T-helper 2 cell treated with Interferon-gamma antibody and Interleukin-4, amounts not matched to agents 5 μg/mL and 100 μg/mL, for 36 hours (primary cell): ENCODE results near the gene GPC5.

ENCODE experiments used
- DNase-seq: peaks from one replicate; pipeline ENCODE4 v3.0.0; 2021; ENCODE audit warnings: low spot score
- H3K27ac Mint-ChIP-seq: one replicate; pipeline ENCODE4 v1.8.0; 2021; ENCODE audit warnings: mild to moderate bottlenecking, mixed read lengths
- H3K27me3 Mint-ChIP-seq: one replicate; pipeline ENCODE4 v1.8.0; 2021; ENCODE audit warnings: low read depth, mixed read lengths
- H3K36me3 Mint-ChIP-seq: one replicate; pipeline ENCODE4 v1.8.0; 2021; ENCODE audit warnings: low read depth, mixed read lengths
- H3K4me1 Mint-ChIP-seq: one replicate; pipeline ENCODE4 v1.8.0; 2021; ENCODE audit warnings: low read depth, mixed read lengths
- H3K4me3 Mint-ChIP-seq: one replicate; pipeline ENCODE4 v1.8.0; 2022; ENCODE audit warnings: mild to moderate bottlenecking, moderate library complexity, mixed read lengths
- H3K9me3 Mint-ChIP-seq: one replicate; pipeline ENCODE4 v1.8.0; 2021; ENCODE audit warnings: mixed read lengths

GPC5 gene

DNA sequence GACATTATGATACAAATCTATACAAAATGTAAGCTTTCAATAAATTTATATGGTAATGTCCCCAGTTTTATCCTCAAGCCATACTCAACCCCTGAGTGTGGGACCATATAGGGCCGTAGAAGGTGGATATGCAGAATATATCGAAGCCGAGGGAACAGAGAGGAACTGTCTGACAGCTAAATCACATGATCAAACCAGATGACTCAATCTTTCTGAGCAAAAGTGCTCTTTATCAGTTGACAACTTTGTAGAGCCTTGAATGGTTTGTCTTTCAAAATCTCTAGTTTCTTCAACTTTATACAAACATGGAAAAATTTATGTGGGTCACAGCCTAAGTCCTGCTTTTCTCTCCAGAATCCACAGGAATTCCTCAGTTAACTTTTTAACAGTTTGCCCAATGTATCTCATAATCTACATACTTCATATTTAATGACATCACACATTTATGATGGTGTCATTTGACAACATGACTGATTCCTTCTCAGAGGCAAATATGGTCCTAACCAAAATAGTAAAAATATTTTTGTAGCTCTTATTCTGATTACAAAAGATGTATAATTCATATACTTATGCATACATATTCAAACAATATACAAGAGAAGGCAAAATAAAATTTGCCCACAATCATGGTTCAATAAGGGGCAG is 1155.2 kb downstream of the GPC5 start:
- no peak overlapping the region for H3K27ac Mint-ChIP-seq
- H3K9me3 Mint-ChIP-seq: no peaks in the 10 kb centered on the region
- H3K4me3 Mint-ChIP-seq: no peak overlapping the region
- no peaks in the 10 kb centered on the region for H3K36me3 Mint-ChIP-seq
- no peaks in the 10 kb centered on the region for H3K27me3 Mint-ChIP-seq
- H3K4me1 Mint-ChIP-seq: no peaks in the 10 kb centered on the region
- DNase-seq: no peak

DNA sequence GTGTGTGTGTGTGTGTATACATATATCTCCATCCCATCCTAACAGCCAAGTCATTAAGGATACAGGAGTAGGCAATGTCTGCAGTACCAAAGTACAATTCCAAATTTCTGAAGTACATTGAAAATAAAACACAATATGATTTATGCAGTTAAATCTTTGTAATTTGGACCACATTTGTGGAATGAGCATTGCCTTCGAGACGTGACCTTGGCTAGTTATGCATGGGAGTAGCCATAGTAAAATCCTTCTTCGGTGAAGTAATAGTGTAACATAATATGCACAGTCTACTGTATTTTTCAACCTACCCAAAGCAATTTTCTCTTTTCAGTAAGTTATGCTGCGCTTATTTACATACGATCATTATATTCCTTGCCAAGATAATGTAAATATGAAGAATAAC is 1162.5 kb downstream of the GPC5 start:
- Mint-ChIP-seq H3K4me3 (no peak overlapping the region), H3K9me3 (no peaks in the 10 kb centered on the region), H3K27ac (no peak overlapping the region), H3K36me3 (no peaks in the 10 kb centered on the region), H3K4me1 (no peaks in the 10 kb centered on the region), H3K27me3 (no peaks in the 10 kb centered on the region)
- DNase-seq: no peak

DNA sequence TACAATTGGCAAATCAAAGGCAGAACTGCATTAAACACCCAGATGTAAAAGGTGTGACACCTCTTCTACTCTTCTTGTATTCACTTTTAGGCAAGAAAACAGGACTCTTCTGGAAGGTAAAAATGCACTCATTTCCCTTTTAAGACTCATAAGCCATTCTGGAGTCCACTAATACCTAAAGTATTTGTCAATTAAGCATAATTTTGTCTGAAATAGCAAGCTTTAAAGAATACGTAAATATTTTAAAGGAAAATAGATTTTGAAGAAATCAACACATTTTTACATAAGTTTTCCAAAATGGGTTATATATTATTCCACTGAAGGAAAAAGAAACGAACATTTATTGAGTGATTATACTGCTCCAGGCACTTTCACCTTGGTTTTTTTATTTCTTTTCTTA is 1166.5 kb downstream of the GPC5 start:
- H3K27me3 Mint-ChIP-seq: no peaks in the 10 kb centered on the region
- H3K27ac Mint-ChIP-seq: no peak overlapping the region
- no peak overlapping the region for H3K4me3 Mint-ChIP-seq
- no peaks in the 10 kb centered on the region for H3K36me3 Mint-ChIP-seq
- DNase-seq: no peak
- H3K4me1 Mint-ChIP-seq: no peaks in the 10 kb centered on the region
- peaks cover 5% of the 10 kb centered on the region for H3K9me3 Mint-ChIP-seq

DNA sequence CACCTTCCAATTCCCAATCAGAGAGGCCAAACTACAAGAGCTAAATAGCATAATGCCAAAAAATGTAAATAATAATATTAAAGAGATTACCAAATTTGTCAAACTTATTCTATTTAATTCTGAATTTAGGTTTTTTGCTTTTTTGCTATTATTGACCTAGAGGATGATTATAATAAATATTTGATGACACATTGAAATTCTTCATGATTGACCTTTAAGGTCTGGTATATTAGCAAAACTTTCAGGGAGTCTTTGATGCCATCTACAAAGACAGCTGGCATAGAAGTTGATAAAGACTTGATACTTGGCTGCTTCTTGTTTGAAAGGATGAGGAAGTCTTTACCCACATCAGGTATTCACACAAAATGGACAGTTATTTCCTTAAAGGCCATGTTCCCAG is 1168.3 kb downstream of the GPC5 start:
- Mint-ChIP-seq H3K9me3 (peaks cover 5% of the 10 kb centered on the region), H3K4me1 (no peaks in the 10 kb centered on the region), H3K27ac (no peak overlapping the region), H3K4me3 (no peak overlapping the region), H3K27me3 (no peaks in the 10 kb centered on the region), H3K36me3 (no peaks in the 10 kb centered on the region)
- no peak for DNase-seq

DNA sequence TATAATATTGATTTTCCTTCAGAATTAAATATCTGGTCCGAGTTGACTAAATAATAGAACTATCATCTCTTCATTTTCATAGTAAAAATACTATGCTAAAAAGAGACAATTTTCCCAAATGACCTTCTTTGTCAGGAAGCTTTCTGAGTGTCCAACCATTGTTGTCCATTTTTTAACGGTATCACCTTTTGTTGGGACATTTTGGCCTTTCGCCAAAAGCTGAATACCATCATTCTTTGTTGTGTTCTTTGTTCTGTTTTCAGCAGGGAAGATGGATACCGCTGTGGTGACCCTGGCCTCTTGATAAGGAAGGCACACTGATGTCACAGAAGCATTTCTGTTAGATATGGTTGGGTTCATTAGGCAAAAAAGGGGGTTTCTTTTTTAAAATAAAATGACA is 1173.8 kb downstream of the GPC5 start:
- DNase-seq: no peak
- H3K27ac Mint-ChIP-seq: no peak overlapping the region
- peaks cover 10% of the 10 kb centered on the region for H3K9me3 Mint-ChIP-seq
- no peak overlapping the region for H3K4me3 Mint-ChIP-seq
- no peaks in the 10 kb centered on the region for H3K27me3 Mint-ChIP-seq
- H3K4me1 Mint-ChIP-seq: no peaks in the 10 kb centered on the region
- H3K36me3 Mint-ChIP-seq: no peaks in the 10 kb centered on the region

DNA sequence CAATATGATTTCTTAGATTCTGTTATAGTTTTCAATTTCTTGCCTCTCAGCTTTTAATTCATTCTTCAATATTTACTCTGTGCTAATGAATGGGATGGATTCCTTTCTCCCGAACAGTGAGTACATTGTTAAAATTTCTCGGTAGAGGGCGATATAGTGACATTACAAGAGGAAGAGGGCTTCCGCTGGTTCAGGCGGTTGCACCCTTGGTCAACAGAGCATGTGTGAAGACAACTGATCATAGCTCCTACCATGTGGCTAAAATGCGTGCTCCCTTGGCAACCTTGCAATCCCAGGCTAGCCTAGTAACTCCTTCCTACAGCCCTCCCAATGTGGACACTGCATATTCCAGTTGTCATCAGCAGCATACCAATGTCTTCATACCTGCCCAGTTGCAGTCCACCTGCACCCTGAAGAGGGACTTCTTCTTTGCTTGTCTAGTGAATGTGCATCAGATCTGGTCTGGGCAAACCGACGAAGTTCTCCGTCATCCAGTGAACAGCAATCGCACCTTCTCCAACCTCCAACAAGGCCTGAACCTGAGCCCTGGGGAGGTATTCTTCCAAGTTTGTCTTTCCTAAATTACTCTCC is 1175.1 kb downstream of the GPC5 start:
- peaks cover 10% of the 10 kb centered on the region for H3K9me3 Mint-ChIP-seq
- DNase-seq: no peak
- no peaks in the 10 kb centered on the region for H3K36me3 Mint-ChIP-seq
- no peak overlapping the region for H3K4me3 Mint-ChIP-seq
- no peaks in the 10 kb centered on the region for H3K4me1 Mint-ChIP-seq
- H3K27me3 Mint-ChIP-seq: no peaks in the 10 kb centered on the region
- H3K27ac Mint-ChIP-seq: no peak overlapping the region

DNA sequence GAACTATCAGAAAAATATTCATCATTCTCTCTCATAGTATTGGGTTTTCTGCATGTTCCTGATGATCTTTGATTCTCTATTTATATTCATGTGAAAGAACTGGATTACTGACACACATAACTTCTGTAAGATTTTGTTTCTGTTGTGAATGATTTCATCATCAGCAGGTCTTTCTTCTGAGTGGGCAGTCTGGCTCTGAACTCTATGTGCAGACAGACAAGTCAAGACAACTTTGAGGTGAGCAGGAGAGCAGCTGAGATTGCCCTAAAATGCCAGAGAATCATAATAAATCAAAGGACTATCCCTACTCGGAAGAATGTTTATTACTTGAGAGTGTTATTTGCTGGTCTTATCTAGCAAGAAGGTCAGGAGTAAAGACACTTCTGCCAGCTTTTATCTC is 1176.1 kb downstream of the GPC5 start:
- DNase-seq: no peak
- no peak overlapping the region for H3K27ac Mint-ChIP-seq
- H3K27me3 Mint-ChIP-seq: no peaks in the 10 kb centered on the region
- no peaks in the 10 kb centered on the region for H3K4me1 Mint-ChIP-seq
- H3K9me3 Mint-ChIP-seq: peaks cover 5% of the 10 kb centered on the region
- H3K4me3 Mint-ChIP-seq: no peak overlapping the region
- H3K36me3 Mint-ChIP-seq: no peaks in the 10 kb centered on the region

DNA sequence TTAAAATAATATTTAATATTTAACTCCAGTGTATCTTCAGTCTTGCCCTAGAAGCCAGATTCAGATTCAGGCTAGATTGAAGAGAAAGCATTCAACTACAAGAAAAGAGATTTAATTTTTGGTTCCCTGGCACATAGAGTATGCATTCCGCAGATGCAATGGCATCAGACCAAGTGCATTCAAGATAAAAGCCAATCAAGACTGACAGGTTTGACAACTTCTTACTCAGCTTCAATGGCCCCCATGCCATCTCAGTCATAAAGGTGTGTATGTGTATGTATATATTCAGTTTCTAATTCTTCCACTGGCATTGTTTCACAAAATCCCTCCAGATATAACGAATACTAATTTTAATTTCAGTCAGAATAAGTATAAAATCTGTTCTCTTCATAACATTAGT is 1177.4 kb downstream of the GPC5 start:
- no peak for DNase-seq
- Mint-ChIP-seq H3K4me3 (no peak overlapping the region), H3K9me3 (peaks cover 5% of the 10 kb centered on the region), H3K4me1 (no peaks in the 10 kb centered on the region), H3K27me3 (no peaks in the 10 kb centered on the region), H3K27ac (no peak overlapping the region), H3K36me3 (no peaks in the 10 kb centered on the region)

DNA sequence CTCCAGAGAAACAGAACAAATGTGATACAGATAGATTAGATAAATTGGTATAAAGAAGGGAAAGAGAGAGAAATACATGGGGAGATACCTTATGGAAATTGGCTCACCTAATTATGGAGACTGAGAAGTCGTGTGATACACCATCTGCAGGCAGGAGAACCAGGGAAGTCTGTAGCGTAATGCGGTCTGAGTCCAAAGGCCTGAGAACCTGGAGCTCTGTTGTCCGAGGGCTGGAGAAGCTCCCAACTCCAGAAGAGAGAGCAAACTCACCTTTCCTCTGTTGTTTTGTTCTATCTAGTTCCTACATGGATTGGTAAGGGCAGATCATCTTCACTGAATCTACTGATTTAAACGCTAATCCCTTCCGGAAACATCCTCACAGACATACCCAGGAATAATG is 1179.9 kb downstream of the GPC5 start:
- H3K27me3 Mint-ChIP-seq: no peaks in the 10 kb centered on the region
- no peak for DNase-seq
- H3K27ac Mint-ChIP-seq: no peak overlapping the region
- no peak overlapping the region for H3K4me3 Mint-ChIP-seq
- no peaks in the 10 kb centered on the region for H3K36me3 Mint-ChIP-seq
- no peaks in the 10 kb centered on the region for H3K4me1 Mint-ChIP-seq
- peaks cover 8% of the 10 kb centered on the region for H3K9me3 Mint-ChIP-seq

DNA sequence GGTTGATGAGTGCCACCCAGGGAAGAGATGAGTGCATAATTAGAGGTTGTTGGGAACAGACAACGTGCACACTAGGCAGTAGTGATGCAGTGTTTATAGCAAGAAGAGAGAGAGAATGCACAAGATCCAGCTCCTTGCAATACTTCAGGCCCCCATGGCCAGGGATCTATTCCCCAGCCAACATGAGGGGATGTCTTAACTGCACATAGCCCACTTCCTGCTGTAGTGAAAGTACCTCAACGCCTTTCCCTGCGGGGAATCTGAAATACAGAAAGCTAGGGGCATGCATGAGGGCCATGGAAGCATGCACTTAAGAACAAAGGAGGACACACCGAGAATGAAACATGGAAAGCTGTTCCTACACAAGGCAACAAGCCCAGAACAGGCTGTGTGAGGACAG is 1191.5 kb downstream of the GPC5 start:
- no peaks in the 10 kb centered on the region for H3K27me3 Mint-ChIP-seq
- H3K27ac Mint-ChIP-seq: no peak overlapping the region
- H3K9me3 Mint-ChIP-seq: peaks cover 35% of the 10 kb centered on the region
- no peak for DNase-seq
- no peaks in the 10 kb centered on the region for H3K4me1 Mint-ChIP-seq
- H3K36me3 Mint-ChIP-seq: no peaks in the 10 kb centered on the region
- no peak overlapping the region for H3K4me3 Mint-ChIP-seq

DNA sequence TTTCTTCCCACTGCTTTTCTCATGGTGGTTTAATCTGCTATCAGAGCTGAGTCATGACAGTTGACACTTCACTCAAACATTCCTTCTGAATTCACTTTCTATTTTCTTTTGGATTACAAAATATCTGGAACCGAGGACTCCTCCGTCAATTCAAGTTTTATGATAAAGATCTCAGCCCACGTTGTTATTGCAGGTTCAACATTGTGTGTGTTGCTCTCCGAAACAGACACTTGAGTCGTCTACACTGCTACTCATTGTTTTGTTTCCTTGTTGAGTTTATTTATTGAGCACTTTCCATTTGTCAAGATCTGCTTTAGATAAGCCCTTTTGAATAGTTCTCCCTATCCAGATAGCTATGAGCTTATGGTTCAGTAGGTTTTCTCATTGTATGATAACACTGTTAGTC is 1192.1 kb downstream of the GPC5 start:
- Mint-ChIP-seq H3K9me3 (peaks cover 38% of the 10 kb centered on the region), H3K4me1 (no peaks in the 10 kb centered on the region), H3K36me3 (no peaks in the 10 kb centered on the region), H3K27ac (no peak overlapping the region), H3K27me3 (no peaks in the 10 kb centered on the region), H3K4me3 (no peak overlapping the region)
- no peak for DNase-seq

DNA sequence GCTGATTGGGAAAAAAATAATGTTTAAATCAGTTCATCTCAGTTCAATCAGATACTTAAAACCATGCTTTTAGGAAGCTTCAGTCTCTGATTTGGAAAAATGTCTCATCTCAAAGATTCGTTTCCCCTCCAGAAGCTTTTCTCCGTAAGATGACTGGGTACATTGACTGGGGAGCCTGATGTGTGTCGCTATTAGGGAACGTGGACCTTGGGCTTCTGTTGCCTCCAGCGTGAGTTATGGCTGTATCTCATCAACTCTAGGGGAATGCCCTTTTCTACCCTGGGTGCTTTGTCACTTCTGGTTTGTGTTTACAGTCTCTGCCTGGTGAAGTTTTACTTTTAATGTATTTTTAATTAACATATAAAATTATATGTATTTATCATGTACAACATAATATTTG is 1192.7 kb downstream of the GPC5 start:
- Mint-ChIP-seq H3K27me3 (no peaks in the 10 kb centered on the region), H3K36me3 (no peaks in the 10 kb centered on the region), H3K4me3 (no peak overlapping the region), H3K27ac (no peak overlapping the region), H3K4me1 (no peaks in the 10 kb centered on the region), H3K9me3 (peaks cover 40% of the 10 kb centered on the region)
- no peak for DNase-seq

DNA sequence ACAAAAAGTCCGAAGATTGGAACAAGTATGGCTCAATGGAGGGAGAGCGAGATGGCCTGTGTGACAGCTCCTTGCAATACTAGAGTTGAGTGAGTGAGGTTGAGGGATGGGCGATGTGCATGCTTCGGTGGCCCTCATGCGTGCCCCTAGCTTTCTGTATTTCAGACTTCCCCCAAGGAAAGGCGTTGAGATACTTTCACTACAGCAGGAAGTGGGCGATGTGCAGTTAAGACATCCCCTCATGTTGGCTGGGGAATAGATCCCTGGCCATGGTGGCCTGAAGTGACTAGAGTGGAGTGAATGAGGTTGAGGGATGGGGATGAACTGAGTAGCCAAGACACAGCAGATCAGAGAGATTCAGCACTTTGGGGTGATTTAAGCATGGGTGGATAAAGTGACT is 1194.3 kb downstream of the GPC5 start:
- no peak overlapping the region for H3K27ac Mint-ChIP-seq
- peaks cover 37% of the 10 kb centered on the region for H3K9me3 Mint-ChIP-seq

DNA sequence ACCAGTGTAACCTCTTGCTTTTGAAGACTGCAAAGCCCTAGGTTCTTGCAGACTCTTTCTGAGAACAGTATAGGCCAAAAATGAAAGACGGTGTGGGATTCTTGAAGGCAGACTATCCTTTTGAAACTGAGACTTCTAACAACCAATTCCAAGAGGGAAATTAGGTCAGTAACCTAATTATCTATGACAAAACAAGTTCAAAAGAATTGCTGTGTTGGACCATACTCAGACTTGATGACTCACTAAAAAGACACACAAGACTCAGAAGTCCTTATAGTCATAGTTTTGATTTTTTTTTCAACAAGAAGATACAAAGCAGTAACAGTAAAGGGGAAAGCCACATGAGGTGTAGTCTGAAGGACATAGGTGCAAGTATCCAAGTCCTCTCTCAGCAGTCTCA is 1204.1 kb downstream of the GPC5 start:
- no peak for DNase-seq
- no peak overlapping the region for H3K27ac Mint-ChIP-seq
- H3K4me3 Mint-ChIP-seq: no peak overlapping the region
- H3K4me1 Mint-ChIP-seq: no peaks in the 10 kb centered on the region
- no peaks in the 10 kb centered on the region for H3K36me3 Mint-ChIP-seq
- peaks cover 6% of the 10 kb centered on the region for H3K9me3 Mint-ChIP-seq
- H3K27me3 Mint-ChIP-seq: no peaks in the 10 kb centered on the region

More for the DNA sequence above, 1194.3 kb downstream of the GPC5 start:
- no peaks in the 10 kb centered on the region for H3K4me1 Mint-ChIP-seq
- H3K27me3 Mint-ChIP-seq: no peaks in the 10 kb centered on the region
- H3K4me3 Mint-ChIP-seq: no peak overlapping the region
- no peaks in the 10 kb centered on the region for H3K36me3 Mint-ChIP-seq
- DNase-seq: no peak

DNA sequence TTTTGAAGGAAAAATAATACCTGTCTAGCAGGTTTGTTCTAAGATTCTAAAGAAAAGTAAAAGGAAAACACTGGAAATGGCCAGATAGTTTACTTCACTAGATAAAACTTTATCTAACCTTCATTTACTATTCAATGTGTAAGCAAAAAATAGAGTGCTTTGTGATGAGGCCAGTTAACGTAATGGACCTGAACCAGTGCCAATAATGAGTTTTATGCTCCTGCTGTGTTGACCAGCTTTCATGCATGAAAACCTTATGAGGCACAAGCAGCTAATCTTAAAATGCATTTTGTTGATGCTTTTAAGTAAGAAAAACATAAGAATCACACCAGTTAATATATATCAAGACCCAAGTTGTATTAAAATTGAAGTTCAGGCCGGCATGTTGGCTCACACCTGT is 1211.0 kb downstream of the GPC5 start:
- no peaks in the 10 kb centered on the region for H3K4me1 Mint-ChIP-seq
- H3K27ac Mint-ChIP-seq: no peak overlapping the region
- H3K4me3 Mint-ChIP-seq: no peak overlapping the region
- no peaks in the 10 kb centered on the region for H3K27me3 Mint-ChIP-seq
- no peak for DNase-seq
- peaks cover 9% of the 10 kb centered on the region for H3K9me3 Mint-ChIP-seq
- H3K36me3 Mint-ChIP-seq: no peaks in the 10 kb centered on the region
